Measurements from ENCODE around the gene FBXW5.
A peak's percentile ranks its signal among the peaks of the same experiment; 100 is the strongest.

FBXW5 gene

DNA sequence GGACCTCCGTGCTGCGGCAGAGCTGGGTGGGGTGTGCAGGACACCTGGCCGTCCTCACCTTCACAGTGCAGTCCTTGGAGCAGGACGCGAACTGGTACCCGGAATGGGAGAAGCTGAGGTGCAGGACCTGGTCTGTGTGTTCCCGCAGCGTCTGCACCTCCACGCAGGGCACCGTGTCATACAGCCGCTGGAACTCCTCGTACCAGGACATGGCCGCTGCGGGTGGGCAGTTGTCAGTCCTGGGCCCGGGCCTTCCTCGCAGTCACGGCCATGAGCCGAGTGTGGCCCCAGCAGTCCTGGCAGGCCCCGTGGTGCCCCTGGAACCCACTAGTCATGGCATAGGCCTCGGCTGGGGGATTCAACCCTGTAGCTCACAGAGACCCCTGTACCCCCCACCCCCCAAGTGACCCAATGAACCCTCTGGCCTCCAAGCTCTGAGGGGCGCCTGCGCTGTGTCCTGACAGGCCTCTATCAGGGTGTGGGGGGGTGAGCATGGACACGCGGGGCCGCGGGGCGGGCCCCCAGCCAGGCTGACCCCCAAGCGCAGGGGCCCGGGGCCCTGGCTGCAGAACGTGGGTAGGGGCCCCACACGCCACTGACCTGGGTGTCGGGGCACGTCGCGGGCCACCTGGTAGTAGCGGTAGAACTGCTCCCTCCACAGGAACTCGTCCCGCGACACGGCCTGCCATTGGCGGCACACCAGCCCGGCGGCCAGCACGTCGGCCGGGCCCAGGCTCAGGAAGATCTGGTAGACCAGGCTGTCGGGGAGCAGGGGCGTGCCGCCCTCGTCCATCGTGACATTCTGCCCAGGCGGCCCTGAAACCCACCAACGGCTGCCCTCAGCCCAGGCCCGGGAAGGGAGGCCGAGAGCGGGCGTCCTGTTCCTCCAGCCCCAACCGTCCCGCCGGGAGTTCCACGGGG is 987 bp downstream of the FBXW5 start:
- H3K27me3 ChIP-seq (ENCODE audit: low read depth, low read length) = no peaks in the 10 kb centered on the region
- peak overlapping the region; percentile 23 for H3K27ac ChIP-seq (ENCODE audit: low read length)
- H3K36me3 ChIP-seq (ENCODE audit: control insufficient read depth in 1 of 2, insufficient read depth in 2 of 2, low read length in 2 of 2) = peaks cover 13 to 42% of the 10 kb centered on the region in 2 donors
- peaks cover 0 to 15% of the 10 kb centered on the region in 2 donors for H3K4me1 ChIP-seq (ENCODE audit: control insufficient read depth in 1 of 2, insufficient read depth in 2 of 2, low read length in 2 of 2)
- peak overlapping the region; percentile 56 to 95 for H3K4me3 ChIP-seq (ENCODE audit: low read depth in 1 of 2, low read length in 2 of 2)
- no peaks in the 10 kb centered on the region for H3K9me3 ChIP-seq (ENCODE audit: control insufficient read depth in 1 of 2, low read length in 2 of 2)

DNA sequence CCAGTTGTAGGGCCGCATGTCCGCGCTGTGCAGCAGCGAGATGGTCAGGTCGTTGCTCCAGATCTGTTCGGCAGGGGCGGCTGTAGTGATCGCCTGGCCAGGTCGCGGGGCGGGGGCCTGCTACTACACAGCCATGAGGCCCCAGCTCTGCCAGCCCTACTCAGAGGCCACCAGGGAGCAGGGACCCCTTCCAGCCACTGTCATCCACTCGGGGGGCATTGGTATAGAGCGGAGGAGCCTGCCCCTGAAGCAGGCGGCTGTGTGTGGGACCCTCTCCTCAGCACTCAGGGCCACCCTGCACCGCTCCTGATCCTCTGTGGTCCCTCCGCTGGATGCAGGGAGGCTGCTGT is 1.7 kb downstream of the FBXW5 start:
- Histone ChIP-seq H3K4me1 (ENCODE audit: control insufficient read depth in 1 of 2, insufficient read depth in 2 of 2, low read length in 2 of 2) (peaks cover 0 to 15% of the 10 kb centered on the region in 2 donors), H3K36me3 (ENCODE audit: control insufficient read depth in 1 of 2, insufficient read depth in 2 of 2, low read length in 2 of 2) (peaks cover 13 to 42% of the 10 kb centered on the region in 2 donors), H3K9me3 (ENCODE audit: control insufficient read depth in 1 of 2, low read length in 2 of 2) (no peaks in the 10 kb centered on the region), H3K27me3 (ENCODE audit: low read depth, low read length) (no peaks in the 10 kb centered on the region), H3K4me3 (ENCODE audit: low read depth in 1 of 2, low read length in 2 of 2) (peak overlapping the region in 1 of 2 donors; percentile 95), H3K27ac (ENCODE audit: low read length) (no peak overlapping the region)

DNA sequence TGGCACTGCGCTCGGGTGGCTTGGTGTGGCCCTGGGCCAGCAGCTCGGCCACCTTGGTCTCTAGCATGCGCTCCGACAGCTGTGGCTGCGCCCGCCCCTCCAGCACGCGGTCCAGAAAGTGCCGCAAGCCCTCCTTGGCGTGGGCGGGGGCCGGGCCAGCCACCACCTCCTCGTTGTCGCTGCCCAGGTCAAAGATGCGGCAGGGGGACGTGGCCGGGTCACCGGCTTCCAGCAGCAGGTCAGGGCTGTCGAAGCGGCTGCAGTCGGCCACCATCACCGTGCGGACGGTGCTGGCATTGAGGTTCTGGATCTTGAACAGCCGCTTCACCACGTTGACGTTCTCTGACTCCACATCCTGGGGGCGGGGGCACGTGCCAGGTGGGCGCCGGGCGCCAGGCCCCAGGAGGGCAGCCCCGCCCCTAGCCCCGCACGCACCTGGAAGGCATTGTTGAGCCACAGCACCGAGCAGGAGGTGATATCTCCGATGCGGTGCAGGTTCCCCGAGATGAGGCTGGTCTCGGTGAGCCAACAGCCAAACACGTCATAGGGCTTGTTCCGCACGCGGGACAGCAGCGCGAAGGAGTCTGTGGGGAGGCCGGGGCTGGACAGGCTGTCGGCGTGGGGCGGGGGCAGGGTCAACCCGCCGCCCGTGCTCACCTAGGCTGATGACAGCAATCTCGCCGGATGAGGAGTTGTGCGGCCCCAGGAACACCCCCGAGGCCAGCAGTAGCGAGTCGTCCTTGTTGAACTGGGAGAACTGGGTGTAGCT is 2.2 kb downstream of the FBXW5 start:
- H3K4me3 ChIP-seq (ENCODE audit: low read depth in 1 of 2, low read length in 2 of 2) = no peak overlapping the region
- peaks cover 0 to 15% of the 10 kb centered on the region in 2 donors for H3K4me1 ChIP-seq (ENCODE audit: control insufficient read depth in 1 of 2, insufficient read depth in 2 of 2, low read length in 2 of 2)
- no peaks in the 10 kb centered on the region for H3K9me3 ChIP-seq (ENCODE audit: control insufficient read depth in 1 of 2, low read length in 2 of 2)
- peaks cover 13 to 47% of the 10 kb centered on the region in 2 donors for H3K36me3 ChIP-seq (ENCODE audit: control insufficient read depth in 1 of 2, insufficient read depth in 2 of 2, low read length in 2 of 2)
- H3K27ac ChIP-seq (ENCODE audit: low read length) = no peak overlapping the region
- no peaks in the 10 kb centered on the region for H3K27me3 ChIP-seq (ENCODE audit: low read depth, low read length)

GRCh38 chr9:136941231-136942111 is 3.1 kb downstream of the FBXW5 start:
- Histone ChIP-seq H3K4me1 (ENCODE audit: control insufficient read depth in 1 of 2, insufficient read depth in 2 of 2, low read length in 2 of 2) (peaks cover 0 to 15% of the 10 kb centered on the region in 2 donors), H3K27ac (ENCODE audit: low read length) (no peak overlapping the region), H3K36me3 (ENCODE audit: control insufficient read depth in 1 of 2, insufficient read depth in 2 of 2, low read length in 2 of 2) (peaks cover 13 to 48% of the 10 kb centered on the region in 2 donors), H3K4me3 (ENCODE audit: low read depth in 1 of 2, low read length in 2 of 2) (no peak overlapping the region), H3K9me3 (ENCODE audit: control insufficient read depth in 1 of 2, low read length in 2 of 2) (no peaks in the 10 kb centered on the region), H3K27me3 (ENCODE audit: low read depth, low read length) (no peaks in the 10 kb centered on the region)

- Histone ChIP-seq H3K4me1 (ENCODE audit: control insufficient read depth in 1 of 2, insufficient read depth in 2 of 2, low read length in 2 of 2) (peaks cover 0 to 15% of the 10 kb centered on the region in 2 donors), H3K27ac (ENCODE audit: low read length) (no peak overlapping the region), H3K27me3 (ENCODE audit: low read depth, low read length) (no peaks in the 10 kb centered on the region), H3K4me3 (ENCODE audit: low read depth in 1 of 2, low read length in 2 of 2) (no peak overlapping the region), H3K36me3 (ENCODE audit: control insufficient read depth in 1 of 2, insufficient read depth in 2 of 2, low read length in 2 of 2) (peaks cover 13 to 48% of the 10 kb centered on the region in 2 donors), H3K9me3 (ENCODE audit: control insufficient read depth in 1 of 2, low read length in 2 of 2) (no peaks in the 10 kb centered on the region)
These were observed 3.9 kb downstream of the FBXW5 start for GRCh38 chr9:136940526-136941230.

- Histone ChIP-seq H3K4me1 (ENCODE audit: control insufficient read depth in 1 of 2, insufficient read depth in 2 of 2, low read length in 2 of 2) (peaks cover 0 to 15% of the 10 kb centered on the region in 2 donors), H3K36me3 (ENCODE audit: control insufficient read depth in 1 of 2, insufficient read depth in 2 of 2, low read length in 2 of 2) (peaks cover 13 to 48% of the 10 kb centered on the region in 2 donors), H3K4me3 (ENCODE audit: low read depth in 1 of 2, low read length in 2 of 2) (no peak overlapping the region)
These were observed 4.5 kb downstream of the FBXW5 start for GRCh38 chr9:136939996-136940525.

GRCh38 chr9:136939431-136939995 is 5.0 kb downstream of the FBXW5 start:
- Histone ChIP-seq H3K4me1 (ENCODE audit: control insufficient read depth in 1 of 2, insufficient read depth in 2 of 2, low read length in 2 of 2) (peaks cover 0 to 15% of the 10 kb centered on the region in 2 donors), H3K9me3 (ENCODE audit: control insufficient read depth in 1 of 2, low read length in 2 of 2) (no peaks in the 10 kb centered on the region), H3K27me3 (ENCODE audit: low read depth, low read length) (no peaks in the 10 kb centered on the region), H3K4me3 (ENCODE audit: low read depth in 1 of 2, low read length in 2 of 2) (no peak overlapping the region), H3K27ac (ENCODE audit: low read length) (no peak overlapping the region), H3K36me3 (ENCODE audit: control insufficient read depth in 1 of 2, insufficient read depth in 2 of 2, low read length in 2 of 2) (peaks cover 13 to 48% of the 10 kb centered on the region in 2 donors)

More at GRCh38 chr9:136939996-136940525, 4.5 kb downstream of the FBXW5 start:
- Histone ChIP-seq H3K27ac (ENCODE audit: low read length) (no peak overlapping the region), H3K27me3 (ENCODE audit: low read depth, low read length) (no peaks in the 10 kb centered on the region), H3K9me3 (ENCODE audit: control insufficient read depth in 1 of 2, low read length in 2 of 2) (no peaks in the 10 kb centered on the region)

DNA sequence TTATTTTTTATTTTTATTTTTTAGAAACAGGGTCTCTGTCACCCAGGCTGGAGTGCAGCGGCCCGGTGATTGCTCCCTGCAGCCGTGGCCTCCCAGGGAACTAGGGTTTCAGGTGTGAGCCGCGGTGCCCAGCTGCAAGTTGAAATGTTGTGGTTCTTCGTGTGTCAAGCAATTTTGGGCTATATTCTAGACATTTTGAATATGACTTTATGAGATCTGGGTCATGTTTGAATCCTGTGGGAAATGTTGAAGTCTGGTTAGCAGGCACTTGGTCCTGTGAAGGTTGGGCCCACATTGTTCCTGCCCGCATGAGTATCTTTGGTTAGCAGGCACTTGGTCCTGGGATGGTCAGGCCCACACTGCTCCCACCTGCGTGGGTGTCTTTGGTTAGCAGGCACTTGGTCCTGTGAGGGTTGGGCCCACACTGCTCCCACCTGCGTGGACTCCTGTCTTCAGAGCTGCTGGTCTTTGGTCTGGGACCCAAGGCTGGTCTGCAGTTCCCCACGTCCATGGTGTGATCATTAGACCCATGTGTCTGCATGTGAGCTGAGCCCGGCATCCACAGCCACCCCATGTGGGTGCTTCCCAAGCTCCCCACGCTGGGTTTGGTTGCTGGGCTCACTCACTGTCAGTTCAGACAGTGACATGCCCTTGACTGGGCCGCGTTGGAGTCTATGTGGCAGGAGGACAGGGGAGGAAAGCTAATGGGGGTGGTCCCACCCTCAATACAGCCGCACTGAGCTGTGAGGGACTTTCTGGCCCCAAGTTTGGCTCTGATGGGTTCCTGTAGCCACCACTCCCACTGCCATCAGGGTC is 7.1 kb downstream of the FBXW5 start:
- Histone ChIP-seq H3K4me1 (ENCODE audit: control insufficient read depth in 1 of 2, insufficient read depth in 2 of 2, low read length in 2 of 2) (no peaks in the 10 kb centered on the region), H3K4me3 (ENCODE audit: low read depth in 1 of 2, low read length in 2 of 2) (no peak overlapping the region), H3K27ac (ENCODE audit: low read length) (no peak overlapping the region), H3K36me3 (ENCODE audit: control insufficient read depth in 1 of 2, insufficient read depth in 2 of 2, low read length in 2 of 2) (peaks cover 13 to 41% of the 10 kb centered on the region in 2 donors), H3K27me3 (ENCODE audit: low read depth, low read length) (no peaks in the 10 kb centered on the region), H3K9me3 (ENCODE audit: control insufficient read depth in 1 of 2, low read length in 2 of 2) (no peaks in the 10 kb centered on the region)

DNA sequence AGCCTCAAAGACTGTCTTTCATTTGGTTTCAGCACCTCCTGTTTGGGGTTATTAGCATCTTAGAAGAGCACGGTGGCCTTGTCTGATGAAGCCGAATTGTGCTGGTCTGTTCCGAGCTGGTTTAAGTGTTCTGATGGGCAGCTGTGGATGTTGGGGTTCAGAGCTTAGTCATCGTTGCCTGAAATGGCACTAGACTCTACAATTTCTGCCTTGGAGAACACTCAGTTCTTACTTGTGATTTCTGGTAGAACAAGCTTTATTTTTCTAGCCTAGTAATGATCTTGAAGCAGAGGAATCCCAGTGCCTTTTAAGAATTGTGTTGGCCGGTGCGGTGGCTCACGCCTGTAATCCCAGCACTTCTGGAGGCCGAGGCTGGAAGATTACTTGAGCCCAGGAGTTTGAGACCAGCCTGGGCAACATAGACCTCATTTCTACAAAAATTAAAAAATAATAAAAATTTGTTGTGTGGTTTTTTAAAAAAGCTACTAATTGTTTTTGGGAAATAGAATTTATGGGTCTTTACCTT is 7.8 kb downstream of the FBXW5 start:
- Histone ChIP-seq H3K4me3 (ENCODE audit: low read depth in 1 of 2, low read length in 2 of 2) (no peak overlapping the region), H3K36me3 (ENCODE audit: control insufficient read depth in 1 of 2, insufficient read depth in 2 of 2, low read length in 2 of 2) (peaks cover 10 to 34% of the 10 kb centered on the region in 2 donors), H3K27me3 (ENCODE audit: low read depth, low read length) (no peaks in the 10 kb centered on the region), H3K9me3 (ENCODE audit: control insufficient read depth in 1 of 2, low read length in 2 of 2) (no peaks in the 10 kb centered on the region), H3K4me1 (ENCODE audit: control insufficient read depth in 1 of 2, insufficient read depth in 2 of 2, low read length in 2 of 2) (no peaks in the 10 kb centered on the region), H3K27ac (ENCODE audit: low read length) (no peak overlapping the region)

Data from muscle layer of duodenum (tissue), 2 donors.